ENCODE measurements around the gene C3orf49. TPM values are rescaled to one million over a fixed set of nuclear protein-coding genes. Genes with fewer than 3 reads are reported as not detected.

Gene C3orf49
- total RNA-seq, 1 experiment from 2014 or later = not detected

- no peak for ATAC-seq
- Histone ChIP-seq H3K4me1 (ENCODE audit: control insufficient read depth in 1 of 2, insufficient read depth in 2 of 2, low read length in 2 of 2) (no peaks in the 10 kb centered on the region), H3K9me2 (ENCODE audit: insufficient read depth) (no peaks in the 10 kb centered on the region), H3K79me2 (ENCODE audit: insufficient read depth, low read length) (peaks cover 7% of the 10 kb centered on the region), H3K27me3 (ENCODE audit: insufficient read depth, low read length) (no peaks in the 10 kb centered on the region), H3K4me2 (ENCODE audit: low read length) (no peak overlapping the region), H2AFZ (ENCODE audit: low read depth, low read length, poor library complexity, severe bottlenecking) (no peak overlapping the region), H3K9ac (ENCODE audit: low read length) (no peak overlapping the region), H3K4me3 (replicated peaks in 1 of 2; ENCODE audit: low read depth in 1 of 2, low read length in 2 of 2) (no peak overlapping the region), H3K27ac (ENCODE audit: low read depth, low read length) (no peak overlapping the region), H3K36me3 (ENCODE audit: control insufficient read depth in 1 of 2, insufficient read depth in 2 of 2, low read length in 2 of 2) (no peaks in the 10 kb centered on the region; a peak in 1 of 4 replicates), H4K20me1 (ENCODE audit: insufficient read depth) (no peaks in the 10 kb centered on the region), H3K9me3 (ENCODE audit: control insufficient read depth in 1 of 2, insufficient read depth in 1 of 2, low read depth in 1 of 2, low read length in 2 of 2) (no peaks in the 10 kb centered on the region)
- intact Hi-C loops (cut with micrococcal nuclease) = no loop called here
- no TSS peak for BruUV-seq (replicated peaks)
- RAD21 ChIA-PET (ENCODE audit: low non-redundant PET in 1 of 2, low total read pairs in 2 of 2, uncharacterized antibody in 2 of 2, unreplicated experiment in 2 of 2) = no interaction called here
- POLR2A ChIA-PET = no interaction called here
- CTCF ChIA-PET = no interaction called here
- DNase-seq (ENCODE audit: low read depth, low spot score) = no peak
- TF ChIP-seq RAD21 (IDR thresholded peaks at IDR 0.05; ENCODE audit: low read depth) = no peak
- no peak for TF ChIP-seq ZFX (IDR thresholded peaks at IDR 0.05)
- TF ChIP-seq FOSL1 (IDR thresholded peaks at IDR 0.05; ENCODE audit: low read depth) = no peak
- no peak for TF ChIP-seq SRF (IDR thresholded peaks at IDR 0.05; ENCODE audit: low read depth)
- TF ChIP-seq ELF1 (IDR thresholded peaks at IDR 0.05; ENCODE audit: borderline replicate concordance, low read depth) = no peak
- no peak for TF ChIP-seq EGR1 (IDR thresholded peaks at IDR 0.05; ENCODE audit: low read depth)
- TF ChIP-seq YY1 (IDR thresholded peaks at IDR 0.05; ENCODE audit: extremely low read depth, insufficient replicate concordance, low read depth, low read length) = no peak
- no peak for TF ChIP-seq CTCF (IDR thresholded peaks at IDR 0.05 in 2 of 3, conservative IDR thresholded peaks at IDR 0.05 in 1 of 3; ENCODE audit: borderline replicate concordance in 1 of 3, insufficient read depth in 1 of 3, low read depth in 2 of 3, low read length in 2 of 3)
- TF ChIP-seq CEBPB (IDR thresholded peaks at IDR 0.05; ENCODE audit: low read depth) = no peak
- no peak for TF ChIP-seq CBX3 (IDR thresholded peaks at IDR 0.05; ENCODE audit: low read depth)
- no peak for TF ChIP-seq SIN3A (IDR thresholded peaks at IDR 0.05; ENCODE audit: low read depth)
- TF ChIP-seq REST (IDR thresholded peaks at IDR 0.05; ENCODE audit: low read depth) = no peak
- no peak for TF ChIP-seq ZNF274 (IDR thresholded peaks at IDR 0.05; ENCODE audit: low read depth, low read length)
- no peak for TF ChIP-seq POLR2A (IDR thresholded peaks at IDR 0.05; ENCODE audit: borderline replicate concordance, extremely low read depth, insufficient read depth, insufficient read length)
- no peak for TF ChIP-seq SP1 (IDR thresholded peaks at IDR 0.05; ENCODE audit: low read depth)
- TF ChIP-seq ZBTB33 (IDR thresholded peaks at IDR 0.05; ENCODE audit: extremely low read depth, insufficient replicate concordance, low read length) = no peak
- TF ChIP-seq TCF7L2 (IDR thresholded peaks at IDR 0.05; ENCODE audit: borderline replicate concordance, extremely low read depth, insufficient read depth, insufficient read length) = no peak
These were observed 72.4 kb downstream of the C3orf49 start for GRCh38 chr3:63891518-63891917.
